ENCODE data around the gene CCR3. TPM values are rescaled to one million over a fixed set of nuclear protein-coding genes. Genes with fewer than 3 reads are reported as not detected.

CCR3 gene
- total and polyA plus RNA-seq, 2 experiments from 2014 or later = not detected

GRCh38 chr3:46239301-46239938 lies 2.8 kb upstream of the CCR3 start:
- Histone ChIP-seq H3K4me3 (no peak overlapping the region), H3K27ac (ENCODE audit: low read depth) (no peak overlapping the region), H3K4me2 (no peak overlapping the region), H4K20me1 (replicated peaks; ENCODE audit: insufficient read depth) (no peaks in the 10 kb centered on the region), H3F3A (replicated peaks; ENCODE audit: low read depth) (no peaks in the 10 kb centered on the region), H3K4me1 (ENCODE audit: insufficient read depth) (0 out of 2 replicates have a peak, but pooled peaks cover 8% of the 10 kb centered on the region), H3K79me2 (replicated peaks; ENCODE audit: insufficient read depth) (no peaks in the 10 kb centered on the region), H3K27me3 (ENCODE audit: insufficient read depth) (no peaks in the 10 kb centered on the region), H3K9me2 (ENCODE audit: insufficient read depth) (0 out of 2 replicates have a peak, but pooled peaks cover 3% of the 10 kb centered on the region), H2AFZ (no peak overlapping the region), H3K36me3 (ENCODE audit: insufficient read depth) (no peaks in the 10 kb centered on the region)
- TF ChIP-seq CTCF (conservative IDR thresholded peaks at IDR 0.05; ENCODE audit: low read depth in 2 of 2) (no peak), ETS1 (IDR thresholded peaks at IDR 0.05) (no peak), CREB1 (CRISPR knock-in tag; IDR thresholded peaks at IDR 0.05; ENCODE audit: low read depth) (no peak)
- Mint-ChIP-seq H3K36me3 (ENCODE audit: low read depth) (no peaks in the 10 kb centered on the region), H3K4me3 (no peak overlapping the region), H3K27ac (no peak overlapping the region), H3K27me3 (ENCODE audit: insufficient read depth, low read depth, poor library complexity) (no peaks in the 10 kb centered on the region), H3K4me1 (peaks cover 15% of the 10 kb centered on the region), H3K9me3 (no peaks in the 10 kb centered on the region)
- DNase-seq (ENCODE audit: low spot score) (peak; percentile 10), ATAC-seq (peak; percentile 73)

- Mint-ChIP-seq H3K27me3 (ENCODE audit: insufficient read depth, low read depth, poor library complexity) (no peaks in the 10 kb centered on the region), H3K36me3 (ENCODE audit: low read depth) (no peaks in the 10 kb centered on the region), H3K9me3 (no peaks in the 10 kb centered on the region), H3K4me1 (peaks cover 15% of the 10 kb centered on the region), H3K4me3 (no peak overlapping the region), H3K27ac (no peak overlapping the region)
- Histone ChIP-seq H3K27me3 (ENCODE audit: insufficient read depth) (no peaks in the 10 kb centered on the region), H3K9me2 (ENCODE audit: insufficient read depth) (0 out of 2 replicates have a peak, but pooled peaks cover 3% of the 10 kb centered on the region), H3K4me1 (ENCODE audit: insufficient read depth) (0 out of 2 replicates have a peak, but pooled peaks cover 8% of the 10 kb centered on the region), H3K36me3 (ENCODE audit: insufficient read depth) (no peaks in the 10 kb centered on the region), H4K20me1 (replicated peaks; ENCODE audit: insufficient read depth) (no peaks in the 10 kb centered on the region), H3K4me2 (no peak overlapping the region), H3F3A (replicated peaks; ENCODE audit: low read depth) (no peaks in the 10 kb centered on the region), H3K4me3 (no peak overlapping the region), H2AFZ (no peak overlapping the region), H3K79me2 (replicated peaks; ENCODE audit: insufficient read depth) (no peaks in the 10 kb centered on the region), H3K27ac (ENCODE audit: low read depth) (no peak overlapping the region)
- DNase-seq (ENCODE audit: low spot score) = no peak
- peak; percentile 35; the same call in 2 of the 3 replicates for ATAC-seq
- TF ChIP-seq ZNF114 (CRISPR knock-in tag; IDR thresholded peaks at IDR 0.05) = no peak
- TF ChIP-seq EZH2phosphoT487 (IDR thresholded peaks at IDR 0.05; ENCODE audit: unreplicated experiment) = no peak
- TF ChIP-seq REST (IDR thresholded peaks at IDR 0.05; ENCODE audit: unreplicated experiment) = no peak
- no peak for TF ChIP-seq ZNF462 (CRISPR knock-in tag; IDR thresholded peaks at IDR 0.05)
- no peak for TF ChIP-seq ZNF331 (CRISPR knock-in tag; IDR thresholded peaks at IDR 0.05; ENCODE audit: low read depth)
These were observed 2.3 kb upstream of the CCR3 start for GRCh38 chr3:46239952-46240351.
